Activated CD8-positive, alpha-beta T cell treated with anti-CD3 and anti-CD28 coated beads for 36 hours (primary cell): ENCODE results near the gene P3H4. TPM values are rescaled to one million over a fixed set of nuclear protein-coding genes. Genes with fewer than 3 reads are reported as not detected.
A peak's percentile ranks its signal among the peaks of the same experiment; 100 is the strongest.
"Not testable (repeated sequence)": the region's sequence is repeated elsewhere in the genome, so short reads cannot be mapped to it uniquely, and the experiment has no call there.

Experiments used
- ATAC-seq: fragments of 200-7000 bp; cut with Tn5 transposase; one replicate; pipeline ENCODE4 v1.10.0; 2021; ENCODE audit warnings: mild to moderate bottlenecking, moderate library complexity
- CTCF ChIA-PET: fragments of 350-600 bp; sonication (Branson Sonifier 250); formaldehyde crosslinking; loops from one replicate; lab custom pipeline; 2021; ENCODE audit warnings: antibody characterized with exemption; lab: Charles Lee
- POLR2A ChIA-PET: fragments of 350-600 bp; sonication (Branson Sonifier 250); formaldehyde crosslinking; loops from one replicate; lab custom pipeline; 2021; ENCODE audit warnings: antibody characterized with exemption; lab: Charles Lee
- DNase-seq: peaks from one replicate; pipeline ENCODE4 v3.0.0-alpha.2; 2020
- H3K27ac Mint-ChIP-seq: one replicate; pipeline ENCODE4 v1.8.0; 2021; ENCODE audit warnings: mild to moderate bottlenecking, mixed read lengths
- H3K27me3 Mint-ChIP-seq: one replicate; pipeline ENCODE4 v1.8.0; 2021; ENCODE audit warnings: mixed read lengths
- H3K36me3 Mint-ChIP-seq: one replicate; pipeline ENCODE4 v1.8.0; 2021; ENCODE audit warnings: low read depth, mixed read lengths
- H3K4me1 Mint-ChIP-seq: one replicate; pipeline ENCODE4 v1.8.0; 2021; ENCODE audit warnings: low read depth, mixed read lengths
- H3K4me3 Mint-ChIP-seq: one replicate; pipeline ENCODE4 v1.8.0; 2021; ENCODE audit warnings: mild to moderate bottlenecking, moderate library complexity, mixed read lengths
- H3K9me3 Mint-ChIP-seq: one replicate; pipeline ENCODE4 v1.8.0; 2021; ENCODE audit warnings: mixed read lengths
- intact Hi-C: fragments of 100-400 bp; cut with micrococcal nuclease; formaldehyde crosslinking; loops from one replicate; pipeline ENCODE4 v1.10.0; 2022
- total RNA-seq, 2 experiments: library from RNA; stranded (reverse); gene quantifications; one replicate each; pipeline ENCODE4 v1.2.3, GENCODE V29; 2021
- TF ChIP-seq, protein P1 (sequence below): fragments of 200-600 bp; IDR thresholded peaks from one replicate; pipeline ENCODE4 v1.8.0; 2022; ENCODE audit warnings: antibody characterized with exemption, mild to moderate bottlenecking

Gene P3H4
- total RNA-seq, 2 experiments from 2014 or later: 2.6 to 3.2 TPM

GRCh38 chr17:41836550-41837196 is 24.9 kb upstream of the P3H4 start:
- DNase-seq (no peak), ATAC-seq (no peak)
- TF ChIP-seq, protein P1, sequence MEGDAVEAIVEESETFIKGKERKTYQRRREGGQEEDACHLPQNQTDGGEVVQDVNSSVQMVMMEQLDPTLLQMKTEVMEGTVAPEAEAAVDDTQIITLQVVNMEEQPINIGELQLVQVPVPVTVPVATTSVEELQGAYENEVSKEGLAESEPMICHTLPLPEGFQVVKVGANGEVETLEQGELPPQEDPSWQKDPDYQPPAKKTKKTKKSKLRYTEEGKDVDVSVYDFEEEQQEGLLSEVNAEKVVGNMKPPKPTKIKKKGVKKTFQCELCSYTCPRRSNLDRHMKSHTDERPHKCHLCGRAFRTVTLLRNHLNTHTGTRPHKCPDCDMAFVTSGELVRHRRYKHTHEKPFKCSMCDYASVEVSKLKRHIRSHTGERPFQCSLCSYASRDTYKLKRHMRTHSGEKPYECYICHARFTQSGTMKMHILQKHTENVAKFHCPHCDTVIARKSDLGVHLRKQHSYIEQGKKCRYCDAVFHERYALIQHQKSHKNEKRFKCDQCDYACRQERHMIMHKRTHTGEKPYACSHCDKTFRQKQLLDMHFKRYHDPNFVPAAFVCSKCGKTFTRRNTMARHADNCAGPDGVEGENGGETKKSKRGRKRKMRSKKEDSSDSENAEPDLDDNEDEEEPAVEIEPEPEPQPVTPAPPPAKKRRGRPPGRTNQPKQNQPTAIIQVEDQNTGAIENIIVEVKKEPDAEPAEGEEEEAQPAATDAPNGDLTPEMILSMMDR: no peak
- no peaks in the 10 kb centered on the region for H3K9me3 Mint-ChIP-seq
- peak overlapping the region; percentile 83 for H3K4me3 Mint-ChIP-seq
- H3K27ac Mint-ChIP-seq: peak overlapping the region; percentile 61
- intact Hi-C loops: no loop called here
- peaks cover 10% of the 10 kb centered on the region for H3K36me3 Mint-ChIP-seq
- ChIA-PET CTCF (interaction anchor here (0.5 to 2.8 kb wide), 5 partner anchors 15 to 104 kb away, joined by 3 to 10 read pairs (median 5); partner anchors contain the start of gene JUP), POLR2A (interaction anchor here (1.2 to 2.1 kb wide), 2 partner anchors 13 to 24 kb away, joined by 3 to 5 read pairs; partner anchors contain the start of genes FKBP10 and P3H4)
- H3K27me3 Mint-ChIP-seq: peaks cover 3% of the 10 kb centered on the region
- peaks cover 13% of the 10 kb centered on the region for H3K4me1 Mint-ChIP-seq

GRCh38 chr17:41835800-41836549 is 24.2 kb upstream of the P3H4 start, which contains the start of gene NT5C3B:
NT5C3B (minus strand) TSS chr17:41836232; CDS start chr17:41836193, 39 bp downstream.
- Mint-ChIP-seq H3K9me3 (no peaks in the 10 kb centered on the region), H3K27me3 (peaks cover 3% of the 10 kb centered on the region), H3K27ac (peak within 1 kb of the TSS; percentile 78), H3K36me3 (peaks cover 14% of the 10 kb centered on the region), H3K4me3 (peak within 1 kb of the TSS; percentile 83), H3K4me1 (peaks cover 13% of the 10 kb centered on the region)
- DNase-seq (peak; percentile 48), ATAC-seq (peak; percentile 82)
- POLR2A ChIA-PET: interaction anchor here (1.2 to 2.1 kb wide), 2 partner anchors 12 to 24 kb away, joined by 3 to 5 read pairs; partner anchors contain the start of genes FKBP10 and P3H4
- intact Hi-C loops: no loop called here
- CTCF ChIA-PET: interaction anchor here (0.5 to 2.8 kb wide), 7 partner anchors 16 to 173 kb away, joined by 3 to 10 read pairs (median 3); no protein-coding TSS in a partner anchor
- TF ChIP-seq, protein P1: no peak

- DNase-seq: no peak
- CTCF ChIA-PET: interaction anchor here (1.0 to 2.8 kb wide), 6 partner anchors 16 to 172 kb away, joined by 3 to 10 read pairs (median 3); no protein-coding TSS in a partner anchor
- no peaks in the 10 kb centered on the region for H3K9me3 Mint-ChIP-seq
- no peak for ATAC-seq
- peaks cover 3% of the 10 kb centered on the region for H3K27me3 Mint-ChIP-seq
- POLR2A ChIA-PET: interaction anchor here (1.2 to 2.1 kb wide), 5 partner anchors 7 to 144 kb away, joined by 3 to 6 read pairs (median 3); partner anchors contain the start of genes FKBP10, KLHL11 and P3H4
- H3K4me1 Mint-ChIP-seq: peaks cover 13% of the 10 kb centered on the region
- TF ChIP-seq, protein P1: no peak
- peak overlapping the region; percentile 83 for H3K4me3 Mint-ChIP-seq
- peak overlapping the region; percentile 78 for H3K27ac Mint-ChIP-seq
- intact Hi-C loops: no loop called here
- peaks cover 14% of the 10 kb centered on the region for H3K36me3 Mint-ChIP-seq
Observed at GRCh38 chr17:41835214-41835799, 23.6 kb upstream of the P3H4 start.

DNA sequence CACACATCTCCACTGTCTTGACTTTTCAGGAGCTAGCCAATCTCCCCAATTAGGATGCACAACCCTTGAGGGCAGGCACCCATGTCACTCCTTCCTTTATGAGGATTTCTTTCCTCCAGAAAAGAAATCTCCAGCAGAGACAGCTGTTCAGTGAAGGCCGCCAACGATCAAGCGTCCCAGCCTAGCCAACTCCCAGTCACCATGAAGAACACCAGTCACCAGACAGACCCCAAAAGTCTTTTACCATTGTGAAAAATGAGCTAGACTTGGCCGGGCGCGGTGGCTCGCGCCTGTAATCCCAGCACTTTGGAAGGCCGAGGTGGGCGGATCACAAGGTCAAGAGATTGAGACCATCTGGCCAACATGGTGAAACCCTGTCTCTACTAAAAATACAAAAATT is 18.2 kb upstream of the P3H4 start:
- DNase-seq, H3K27ac Mint-ChIP-seq, H3K4me3 Mint-ChIP-seq, H3K4me1 Mint-ChIP-seq, ATAC-seq, H3K27me3 Mint-ChIP-seq, intact Hi-C loops, H3K9me3 Mint-ChIP-seq: not testable (repeated sequence)
- POLR2A ChIA-PET: interaction anchor here (0.7 to 1.5 kb wide), 6 partner anchors 12 to 81 kb away, joined by 3 to 4 read pairs (median 4); partner anchors contain the start of gene P3H4
- CTCF ChIA-PET: interaction anchor here (0.6 to 3.0 kb wide), 6 partner anchors 12 to 510 kb away, joined by 3 to 9 read pairs (median 4); partner anchors contain the start of gene P3H4
- peaks cover 16% of the 10 kb centered on the region for H3K36me3 Mint-ChIP-seq
